ENCODE data around the gene BMP6.

DNA sequence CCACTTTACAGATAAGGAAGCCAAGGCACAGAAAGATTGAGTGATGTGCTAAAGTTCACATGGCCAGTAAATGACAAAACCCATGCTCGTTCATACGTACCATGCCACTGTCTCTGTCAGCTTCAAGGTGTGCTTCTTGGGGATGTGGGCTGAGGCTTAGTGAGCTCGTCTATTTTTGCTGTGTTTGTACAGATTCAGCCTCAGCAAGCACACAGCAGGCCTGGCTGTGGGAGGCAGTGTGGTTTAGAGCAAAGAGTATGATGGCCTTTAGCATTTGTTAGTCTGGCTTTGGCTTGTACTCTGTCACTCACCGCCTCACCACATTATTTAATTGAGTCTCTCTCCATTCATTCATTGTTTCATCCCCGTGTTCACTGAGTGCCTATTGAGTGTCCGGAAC, 55.3 kb downstream of the BMP6 start:
- TF ChIP-seq, protein P1, sequence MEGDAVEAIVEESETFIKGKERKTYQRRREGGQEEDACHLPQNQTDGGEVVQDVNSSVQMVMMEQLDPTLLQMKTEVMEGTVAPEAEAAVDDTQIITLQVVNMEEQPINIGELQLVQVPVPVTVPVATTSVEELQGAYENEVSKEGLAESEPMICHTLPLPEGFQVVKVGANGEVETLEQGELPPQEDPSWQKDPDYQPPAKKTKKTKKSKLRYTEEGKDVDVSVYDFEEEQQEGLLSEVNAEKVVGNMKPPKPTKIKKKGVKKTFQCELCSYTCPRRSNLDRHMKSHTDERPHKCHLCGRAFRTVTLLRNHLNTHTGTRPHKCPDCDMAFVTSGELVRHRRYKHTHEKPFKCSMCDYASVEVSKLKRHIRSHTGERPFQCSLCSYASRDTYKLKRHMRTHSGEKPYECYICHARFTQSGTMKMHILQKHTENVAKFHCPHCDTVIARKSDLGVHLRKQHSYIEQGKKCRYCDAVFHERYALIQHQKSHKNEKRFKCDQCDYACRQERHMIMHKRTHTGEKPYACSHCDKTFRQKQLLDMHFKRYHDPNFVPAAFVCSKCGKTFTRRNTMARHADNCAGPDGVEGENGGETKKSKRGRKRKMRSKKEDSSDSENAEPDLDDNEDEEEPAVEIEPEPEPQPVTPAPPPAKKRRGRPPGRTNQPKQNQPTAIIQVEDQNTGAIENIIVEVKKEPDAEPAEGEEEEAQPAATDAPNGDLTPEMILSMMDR (IDR thresholded peaks at IDR 0.05) = no peak
- TF ChIP-seq EP300 (IDR thresholded peaks at IDR 0.05) = no peak
- no peak for TF ChIP-seq POLR2AphosphoS5 (IDR thresholded peaks at IDR 0.05)
